Osteoblast (primary cell): Measurements from ENCODE around the gene ARHGEF11. TPM values are rescaled to one million over a fixed set of nuclear protein-coding genes. Genes with fewer than 3 reads are reported as not detected.

Experiments used
- DNase-seq: peaks from one replicate; pipeline ENCODE4 v3.0.0; 2011; ENCODE audit warnings: low spot score, mixed read lengths; ENCODE audit not compliant: insufficient read length; ENCODE audit errors: missing footprints
- H2AFZ ChIP-seq: 2 replicates; pipeline ENCODE4 v1.6.0; 2011; ENCODE audit warnings: mild to moderate bottlenecking, low read length
- H3K27ac ChIP-seq: 2 replicates; pipeline ENCODE4 v1.5.1; 2011; ENCODE audit warnings: mild to moderate bottlenecking, low read depth, low read length, moderate library complexity
- H3K27me3 ChIP-seq: 2 replicates; pipeline ENCODE4 v1.6.0; 2012; ENCODE audit warnings: mild to moderate bottlenecking, control low read depth, inconsistent platforms, low read length, moderate library complexity; ENCODE audit not compliant: insufficient read depth
- H3K36me3 ChIP-seq: 2 replicates; pipeline ENCODE4 v1.5.1; 2011; ENCODE audit warnings: mild to moderate bottlenecking, low read length, control low read depth, moderate library complexity; ENCODE audit not compliant: insufficient read depth
- H3K4me1 ChIP-seq: 2 replicates; pipeline ENCODE4 v1.5.1; 2011; ENCODE audit warnings: mild to moderate bottlenecking, low read length, control low read depth, moderate library complexity; ENCODE audit not compliant: insufficient read depth
- H3K4me2 ChIP-seq: 2 replicates; pipeline ENCODE4 v1.6.0; 2011; ENCODE audit warnings: mild to moderate bottlenecking, low read length; ENCODE audit not compliant: insufficient read depth
- H3K4me3 ChIP-seq: fragments of 200-600 bp; sonication (generic); 3 replicates; pipeline ENCODE4 v1.5.1; 2012; ENCODE audit warnings: mild to moderate bottlenecking, low read length, inconsistent platforms; ENCODE audit not compliant: insufficient read depth
- H3K79me2 ChIP-seq: 2 replicates; pipeline ENCODE4 v1.6.0; 2012; ENCODE audit warnings: mild to moderate bottlenecking, low read length, control low read depth, inconsistent platforms; ENCODE audit not compliant: insufficient read depth
- H3K9me3 ChIP-seq: 2 replicates; pipeline ENCODE4 v1.5.1; 2011; ENCODE audit warnings: low read depth, low read length, control low read depth
- H4K20me1 ChIP-seq: 2 replicates; pipeline ENCODE4 v1.6.0; 2012; ENCODE audit warnings: mild to moderate bottlenecking, low read length, control low read depth; ENCODE audit not compliant: insufficient read depth
- total RNA-seq: library from RNA; depleted of rRNA; stranded (reverse); fragments of >200 nt; gene quantifications from 2 replicates; pipeline ENCODE4 v1.2.3, GENCODE V29; 2012
- TF ChIP-seq, protein P1 (sequence below): IDR thresholded peaks from 2 replicates; pipeline ENCODE4 v1.5.1; 2011; ENCODE audit warnings: mild to moderate bottlenecking, low read depth, low read length, moderate library complexity; ENCODE audit errors: extremely low read depth

The ARHGEF11 gene
- total RNA-seq, 1 donor = 50.3 TPM

DNA sequence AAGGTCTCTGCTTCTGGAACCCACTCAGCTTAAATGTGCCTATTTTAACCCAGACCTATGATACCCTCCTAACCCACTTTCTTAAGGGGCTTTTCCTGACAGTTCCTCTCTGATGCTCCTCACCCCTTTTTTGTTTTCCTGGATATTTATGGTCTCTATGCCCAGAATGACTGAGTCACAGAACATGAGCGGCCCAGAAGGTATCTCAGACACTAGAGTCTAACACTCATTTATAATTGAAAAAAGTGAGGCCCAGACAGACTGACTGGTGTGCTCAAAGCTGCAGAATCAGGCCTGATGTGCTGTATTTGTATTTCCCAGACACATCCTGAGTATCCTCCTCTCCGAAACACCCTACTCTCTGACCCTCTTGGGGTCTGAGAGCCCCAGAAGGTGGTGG lies 81.1 kb downstream of the ARHGEF11 start:
- Histone ChIP-seq H3K4me2 (no peak overlapping the region), H3K27me3 (no peaks in the 10 kb centered on the region), H3K4me3 (no peak overlapping the region), H3K4me1 (no peaks in the 10 kb centered on the region), H3K79me2 (no peaks in the 10 kb centered on the region), H3K9me3 (no peaks in the 10 kb centered on the region), H3K27ac (no peak overlapping the region), H3K36me3 (peaks cover 46% of the 10 kb centered on the region), H2AFZ (no peak overlapping the region), H4K20me1 (no peaks in the 10 kb centered on the region)
- TF ChIP-seq, protein P1, sequence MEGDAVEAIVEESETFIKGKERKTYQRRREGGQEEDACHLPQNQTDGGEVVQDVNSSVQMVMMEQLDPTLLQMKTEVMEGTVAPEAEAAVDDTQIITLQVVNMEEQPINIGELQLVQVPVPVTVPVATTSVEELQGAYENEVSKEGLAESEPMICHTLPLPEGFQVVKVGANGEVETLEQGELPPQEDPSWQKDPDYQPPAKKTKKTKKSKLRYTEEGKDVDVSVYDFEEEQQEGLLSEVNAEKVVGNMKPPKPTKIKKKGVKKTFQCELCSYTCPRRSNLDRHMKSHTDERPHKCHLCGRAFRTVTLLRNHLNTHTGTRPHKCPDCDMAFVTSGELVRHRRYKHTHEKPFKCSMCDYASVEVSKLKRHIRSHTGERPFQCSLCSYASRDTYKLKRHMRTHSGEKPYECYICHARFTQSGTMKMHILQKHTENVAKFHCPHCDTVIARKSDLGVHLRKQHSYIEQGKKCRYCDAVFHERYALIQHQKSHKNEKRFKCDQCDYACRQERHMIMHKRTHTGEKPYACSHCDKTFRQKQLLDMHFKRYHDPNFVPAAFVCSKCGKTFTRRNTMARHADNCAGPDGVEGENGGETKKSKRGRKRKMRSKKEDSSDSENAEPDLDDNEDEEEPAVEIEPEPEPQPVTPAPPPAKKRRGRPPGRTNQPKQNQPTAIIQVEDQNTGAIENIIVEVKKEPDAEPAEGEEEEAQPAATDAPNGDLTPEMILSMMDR = no peak
- no peak for DNase-seq

DNA sequence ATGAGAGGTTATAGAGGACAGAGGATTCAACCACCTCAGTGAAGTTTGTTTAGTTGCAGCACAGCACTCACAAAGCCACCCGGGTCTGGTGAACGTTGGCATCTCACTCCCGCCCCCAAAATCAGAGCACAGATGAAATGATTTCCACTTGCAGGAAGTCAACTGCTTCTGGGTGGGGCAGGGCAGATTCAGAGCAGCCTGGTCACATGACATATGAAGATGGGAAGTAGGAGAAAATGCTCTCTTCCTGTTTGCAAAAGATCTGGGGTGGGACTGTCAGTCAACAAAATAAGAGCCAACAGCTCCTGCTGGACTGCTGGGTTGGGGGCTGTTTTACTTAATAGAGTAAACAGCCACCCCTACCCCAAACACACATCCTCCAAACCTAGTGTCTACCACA lies 81.9 kb downstream of the ARHGEF11 start:
- no peak overlapping the region for H3K4me2 ChIP-seq
- no peaks in the 10 kb centered on the region for H3K4me1 ChIP-seq
- no peak overlapping the region for H3K4me3 ChIP-seq
- H3K79me2 ChIP-seq = no peaks in the 10 kb centered on the region
- no peak overlapping the region for H2AFZ ChIP-seq
- TF ChIP-seq, protein P1 = no peak
- H3K27ac ChIP-seq = no peak overlapping the region
- H3K36me3 ChIP-seq = peaks cover 45% of the 10 kb centered on the region
- no peaks in the 10 kb centered on the region for H3K9me3 ChIP-seq
- no peak for DNase-seq
- no peaks in the 10 kb centered on the region for H3K27me3 ChIP-seq
- no peaks in the 10 kb centered on the region for H4K20me1 ChIP-seq

DNA sequence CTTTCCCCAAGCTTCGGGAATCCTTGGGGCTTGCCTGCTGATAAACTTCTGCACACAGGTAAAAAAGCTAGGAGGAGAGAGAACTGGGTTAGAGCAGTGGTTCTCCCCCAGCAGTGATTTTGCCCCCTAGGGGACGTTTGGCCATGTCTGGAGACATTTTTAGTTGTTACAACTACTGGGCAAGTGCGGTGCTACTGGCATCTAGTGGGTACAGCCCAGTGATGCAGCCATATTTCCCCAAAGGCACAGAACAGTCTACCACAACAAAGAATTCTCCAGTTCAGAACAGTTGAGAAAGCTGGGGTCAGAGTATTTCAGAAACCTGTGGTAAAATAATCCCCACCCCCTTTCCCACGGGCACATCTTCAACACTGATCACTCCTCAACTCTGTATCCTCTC lies 83.8 kb downstream of the ARHGEF11 start:
- H2AFZ ChIP-seq = no peak overlapping the region
- H3K4me1 ChIP-seq = no peaks in the 10 kb centered on the region
- no peak for DNase-seq
- no peaks in the 10 kb centered on the region for H4K20me1 ChIP-seq
- no peaks in the 10 kb centered on the region for H3K27me3 ChIP-seq
- peaks cover 44% of the 10 kb centered on the region for H3K36me3 ChIP-seq
- no peak overlapping the region for H3K4me3 ChIP-seq
- no peaks in the 10 kb centered on the region for H3K9me3 ChIP-seq
- no peak overlapping the region for H3K4me2 ChIP-seq
- H3K79me2 ChIP-seq = no peaks in the 10 kb centered on the region
- H3K27ac ChIP-seq = no peak overlapping the region
- TF ChIP-seq, protein P1 = peak; percentile 51

DNA sequence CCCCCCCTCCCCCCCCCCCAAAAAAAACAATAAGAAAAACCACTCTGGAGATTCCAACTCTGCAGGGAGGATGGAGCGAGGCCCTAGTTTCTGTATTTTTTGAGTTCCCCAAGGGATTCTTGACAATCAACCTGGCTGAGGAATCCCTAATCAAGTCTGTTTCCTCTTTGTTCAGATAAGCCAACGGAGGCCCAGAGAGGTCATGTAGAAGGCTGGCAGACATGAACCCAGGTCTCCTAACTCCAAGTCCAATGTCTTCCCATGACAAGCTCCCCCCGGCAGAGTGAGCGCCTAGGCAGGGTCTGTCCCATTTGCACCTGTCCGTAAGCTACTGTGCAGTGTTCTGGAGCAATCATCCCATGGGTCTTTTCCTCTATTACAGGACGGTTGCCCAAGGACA lies 85.6 kb downstream of the ARHGEF11 start:
- no peaks in the 10 kb centered on the region for H4K20me1 ChIP-seq

More for the DNA sequence above, 85.6 kb downstream of the ARHGEF11 start:
- Histone ChIP-seq H3K4me3 (no peak overlapping the region), H3K4me2 (no peak overlapping the region), H3K27me3 (no peaks in the 10 kb centered on the region), H3K27ac (no peak overlapping the region), H3K9me3 (no peaks in the 10 kb centered on the region), H3K36me3 (peaks cover 61% of the 10 kb centered on the region), H3K4me1 (no peaks in the 10 kb centered on the region), H2AFZ (no peak overlapping the region), H3K79me2 (no peaks in the 10 kb centered on the region)
- DNase-seq = no peak
- TF ChIP-seq, protein P1 = no peak
